IPS-20b (cell line): ENCODE data around the gene CHRM1.
A peak's percentile ranks its signal among the peaks of the same experiment; 100 is the strongest.
"Not testable (repeated sequence)": the region's sequence is repeated elsewhere in the genome, so short reads cannot be mapped to it uniquely, and the experiment has no call there.

Experiments used
- H3K27ac ChIP-seq: one replicate; pipeline ENCODE4 v1.5.1; 2013; ENCODE audit warnings: low read length
- H3K27me3 ChIP-seq: 2 replicates; pipeline ENCODE4 v1.6.1; 2013; ENCODE audit warnings: mild to moderate bottlenecking, low read length, inconsistent platforms; ENCODE audit not compliant: insufficient read depth
- H3K36me3 ChIP-seq: 2 replicates; pipeline ENCODE4 v1.6.1; 2013; ENCODE audit warnings: low read depth, mild to moderate bottlenecking, inconsistent platforms, low read length, moderate library complexity; ENCODE audit not compliant: insufficient read depth
- H3K4me1 ChIP-seq: 2 replicates; pipeline ENCODE4 v1.6.1; 2013; ENCODE audit warnings: mild to moderate bottlenecking, control low read depth, inconsistent platforms, low read length, moderate library complexity; ENCODE audit not compliant: insufficient read depth
- H3K4me3 ChIP-seq: 2 replicates; pipeline ENCODE4 v1.5.1; 2013; ENCODE audit warnings: mild to moderate bottlenecking, low read length, inconsistent platforms
- H3K9ac ChIP-seq: 2 replicates; pipeline ENCODE4 v1.6.1; 2013; ENCODE audit warnings: low read depth, mild to moderate bottlenecking, inconsistent platforms, low read length, moderate library complexity
- H3K9me3 ChIP-seq: 2 replicates; pipeline ENCODE4 v1.6.1; 2013; ENCODE audit warnings: mild to moderate bottlenecking, low read depth, low read length, inconsistent platforms; ENCODE audit not compliant: insufficient read depth

CHRM1 gene

DNA sequence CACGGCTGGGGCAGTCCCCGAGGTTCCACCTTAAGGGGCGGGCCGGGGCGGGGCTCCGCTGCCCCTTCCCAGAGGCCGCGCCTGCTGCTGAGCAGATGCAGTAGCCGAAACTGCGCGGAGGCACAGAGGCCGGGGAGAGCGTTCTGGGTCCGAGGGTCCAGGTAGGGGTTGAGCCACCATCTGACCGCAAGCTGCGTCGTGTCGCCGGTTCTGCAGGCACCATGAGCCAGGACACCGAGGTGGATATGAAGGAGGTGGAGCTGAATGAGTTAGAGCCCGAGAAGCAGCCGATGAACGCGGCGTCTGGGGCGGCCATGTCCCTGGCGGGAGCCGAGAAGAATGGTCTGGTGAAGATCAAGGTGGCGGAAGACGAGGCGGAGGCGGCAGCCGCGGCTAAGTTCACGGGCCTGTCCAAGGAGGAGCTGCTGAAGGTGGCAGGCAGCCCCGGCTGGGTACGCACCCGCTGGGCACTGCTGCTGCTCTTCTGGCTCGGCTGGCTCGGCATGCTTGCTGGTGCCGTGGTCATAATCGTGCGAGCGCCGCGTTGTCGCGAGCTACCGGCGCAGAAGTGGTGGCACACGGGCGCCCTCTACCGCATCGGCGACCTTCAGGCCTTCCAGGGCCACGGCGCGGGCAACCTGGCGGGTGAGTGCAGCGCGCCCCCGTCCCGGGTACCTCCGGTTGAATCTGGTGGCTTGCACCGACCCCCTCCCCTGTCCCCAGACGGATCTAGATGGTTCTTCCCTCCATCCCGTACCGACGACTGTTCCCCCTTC lies 40.2 kb downstream of the CHRM1 start, which contains the start of gene SLC3A2:
Gene SLC3A2 (plus strand): TSS at position 94 of the 776 bp plus-strand sequence. CDS start 128 bp downstream, at position 222.
- peak within 1 kb of the TSS; percentile 92 for H3K27ac ChIP-seq
- peaks cover 83% of the 10 kb centered on the region for H3K36me3 ChIP-seq
- peaks cover 19% of the 10 kb centered on the region for H3K4me1 ChIP-seq

GRCh38 chr11:62880231-62880802 lies 40.8 kb downstream of the CHRM1 start:
- no peaks in the 10 kb centered on the region for H3K9me3 ChIP-seq
- no peak overlapping the region for H3K27ac ChIP-seq
- H3K36me3 ChIP-seq: peaks cover 81% of the 10 kb centered on the region
- peaks cover 19% of the 10 kb centered on the region for H3K4me1 ChIP-seq
- H3K4me3 ChIP-seq: peak overlapping the region; percentile 87
- peak overlapping the region; percentile 99; the same call in 1 of the 2 replicates for H3K9ac ChIP-seq
- H3K27me3 ChIP-seq: no peaks in the 10 kb centered on the region

More for the DNA sequence above, 40.2 kb downstream of the CHRM1 start, which contains the start of gene SLC3A2:
- Histone ChIP-seq H3K27me3 (no peaks in the 10 kb centered on the region), H3K9ac (peak within 1 kb of the TSS; percentile 99), H3K4me3 (peak within 1 kb of the TSS; percentile 87), H3K9me3 (no peaks in the 10 kb centered on the region)

DNA sequence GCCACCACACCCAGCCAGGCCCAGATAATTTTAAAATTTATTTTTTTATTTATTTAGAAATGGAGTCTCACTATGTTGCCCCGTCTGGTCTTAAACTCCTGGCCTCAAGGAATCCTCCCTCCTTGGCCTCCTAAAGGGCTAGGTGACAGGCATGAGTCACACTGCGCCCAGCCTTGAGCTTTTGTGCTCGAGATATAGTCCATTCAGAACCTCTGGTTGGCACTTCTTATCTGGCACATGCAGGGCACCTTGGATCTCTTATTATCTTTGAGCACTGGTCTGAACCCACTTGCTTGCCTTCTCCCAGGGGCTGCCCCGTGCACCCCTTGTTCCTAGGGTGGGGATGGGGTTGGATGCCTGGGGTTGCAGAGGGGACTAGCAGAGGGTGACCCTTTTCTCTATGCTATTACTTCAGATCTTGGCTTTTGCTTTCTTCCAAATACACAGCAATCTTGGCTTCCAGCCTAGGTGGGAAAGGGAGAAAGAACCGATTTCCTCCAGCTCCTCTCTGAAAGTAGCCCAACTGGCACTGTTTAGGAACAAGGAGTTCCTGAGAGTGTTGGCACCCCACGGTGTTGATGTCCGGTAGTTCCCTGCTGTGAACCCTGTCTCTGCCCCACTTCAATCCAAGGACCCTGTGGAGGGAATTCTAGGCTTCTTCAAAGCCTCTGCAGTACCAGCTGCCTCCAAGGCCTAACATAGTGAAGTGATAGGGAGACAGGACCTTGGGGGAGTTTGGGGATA lies 41.8 kb downstream of the CHRM1 start:
- H3K4me3 ChIP-seq: peak overlapping the region; percentile 87
- no peaks in the 10 kb centered on the region for H3K27me3 ChIP-seq
- peaks cover 19% of the 10 kb centered on the region for H3K4me1 ChIP-seq
- no peak overlapping the region for H3K27ac ChIP-seq
- no peaks in the 10 kb centered on the region for H3K9me3 ChIP-seq
- peak overlapping the region; percentile 99; the same call in 1 of the 2 replicates for H3K9ac ChIP-seq
- peaks cover 81% of the 10 kb centered on the region for H3K36me3 ChIP-seq

- Histone ChIP-seq H3K36me3 (peaks cover 80% of the 10 kb centered on the region), H3K9ac (no peak overlapping the region), H3K27me3 (no peaks in the 10 kb centered on the region), H3K9me3 (no peaks in the 10 kb centered on the region), H3K4me1 (peaks cover 12% of the 10 kb centered on the region), H3K27ac (no peak overlapping the region), H3K4me3 (no peak overlapping the region)
Observed at GRCh38 chr11:62876712-62877111, 44.5 kb downstream of the CHRM1 start.

DNA sequence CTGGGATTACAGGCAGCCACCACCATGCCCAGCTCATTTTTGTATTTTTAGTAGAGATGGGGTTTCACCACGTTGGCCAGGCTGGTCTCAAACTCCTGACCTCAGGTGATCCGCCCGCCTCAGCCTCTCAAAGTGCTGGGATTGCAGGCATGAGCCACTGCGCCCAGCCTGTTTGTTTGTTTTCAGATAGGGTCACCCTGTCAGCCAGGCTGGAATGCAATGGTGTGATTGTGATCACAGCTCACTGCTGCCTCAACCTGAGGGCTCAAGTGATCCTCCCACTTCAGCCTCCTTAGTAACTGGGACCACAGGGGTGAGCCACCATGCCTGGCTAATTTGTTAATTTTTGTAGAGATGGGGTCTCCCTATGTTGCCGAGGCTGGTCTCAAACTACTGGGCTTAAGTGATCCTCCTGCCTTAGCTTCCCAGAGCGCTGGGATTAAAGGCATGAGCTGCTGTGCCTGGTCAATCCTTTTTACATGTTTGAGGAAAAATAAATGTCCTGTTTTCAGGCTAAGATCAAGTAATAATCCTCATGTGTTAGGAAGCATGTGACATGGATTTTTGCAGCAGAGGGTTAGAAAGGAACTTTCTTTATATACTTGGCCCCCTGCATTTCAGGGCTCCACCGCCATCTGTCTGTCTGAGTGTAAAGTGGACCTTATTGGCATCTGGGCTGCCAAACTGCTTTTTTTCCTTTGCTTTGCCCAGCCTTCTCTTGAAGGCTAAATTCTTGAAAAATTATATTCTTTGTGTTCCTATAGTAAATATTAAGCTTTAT lies 45.3 kb downstream of the CHRM1 start:
- H3K27me3 ChIP-seq: no peaks in the 10 kb centered on the region
- no peak overlapping the region for H3K27ac ChIP-seq
- no peaks in the 10 kb centered on the region for H3K9me3 ChIP-seq
- H3K36me3 ChIP-seq: peaks cover 87% of the 10 kb centered on the region
- H3K4me3 ChIP-seq: no peak overlapping the region
- H3K4me1 ChIP-seq: peaks cover 12% of the 10 kb centered on the region
- H3K9ac ChIP-seq: no peak overlapping the region

DNA sequence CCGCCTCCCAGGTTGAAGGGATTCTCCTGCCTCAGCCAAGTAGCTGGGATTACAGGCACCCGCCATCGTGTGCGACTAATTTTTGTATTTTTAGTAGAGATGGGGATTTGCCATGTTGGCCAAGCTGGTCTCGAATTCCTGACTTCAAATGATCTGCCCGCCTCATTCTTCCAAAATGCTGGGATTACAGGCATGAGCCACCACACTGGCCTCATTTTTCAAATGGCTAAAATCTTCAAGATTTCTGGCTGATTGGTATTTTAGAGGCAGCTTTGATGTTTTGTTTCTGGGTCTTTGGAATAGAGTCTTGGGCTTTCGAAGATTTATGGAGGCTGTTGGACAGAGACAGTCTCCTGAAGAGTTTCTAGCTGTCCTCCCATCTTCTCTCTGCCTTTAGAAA lies 46.3 kb downstream of the CHRM1 start:
- Histone ChIP-seq H3K36me3 (peaks cover 88% of the 10 kb centered on the region), H3K4me3 (no peak overlapping the region), H3K9ac (no peak overlapping the region), H3K9me3 (no peaks in the 10 kb centered on the region), H3K27me3 (no peaks in the 10 kb centered on the region), H3K27ac (no peak overlapping the region), H3K4me1 (peaks cover 6% of the 10 kb centered on the region)

DNA sequence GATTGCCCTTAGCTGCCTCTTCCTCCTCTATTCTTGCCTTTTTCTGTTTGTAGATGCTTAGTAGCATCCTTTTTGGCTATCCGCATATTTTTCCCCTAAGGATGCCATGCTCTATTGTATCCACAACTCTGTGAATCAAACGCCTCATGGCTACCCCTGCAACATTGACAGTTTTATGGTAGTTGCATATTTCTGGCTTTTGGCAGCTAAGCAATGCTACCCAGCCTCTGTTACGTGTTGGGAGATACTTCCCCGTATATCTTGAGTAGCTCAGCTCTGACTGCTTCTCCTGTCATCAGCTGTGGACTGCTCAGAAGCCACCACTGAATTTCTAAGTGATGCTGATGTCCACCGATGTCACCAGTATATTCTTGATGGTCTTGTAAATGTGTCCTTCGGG lies 55.5 kb downstream of the CHRM1 start:
- Histone ChIP-seq H3K27me3 (no peaks in the 10 kb centered on the region), H3K4me3 (no peak overlapping the region), H3K4me1 (peaks cover 13% of the 10 kb centered on the region; the same call in 1 of the 2 replicates), H3K9ac (no peak overlapping the region), H3K27ac (no peak overlapping the region), H3K9me3 (no peaks in the 10 kb centered on the region), H3K36me3 (peaks cover 59% of the 10 kb centered on the region)

DNA sequence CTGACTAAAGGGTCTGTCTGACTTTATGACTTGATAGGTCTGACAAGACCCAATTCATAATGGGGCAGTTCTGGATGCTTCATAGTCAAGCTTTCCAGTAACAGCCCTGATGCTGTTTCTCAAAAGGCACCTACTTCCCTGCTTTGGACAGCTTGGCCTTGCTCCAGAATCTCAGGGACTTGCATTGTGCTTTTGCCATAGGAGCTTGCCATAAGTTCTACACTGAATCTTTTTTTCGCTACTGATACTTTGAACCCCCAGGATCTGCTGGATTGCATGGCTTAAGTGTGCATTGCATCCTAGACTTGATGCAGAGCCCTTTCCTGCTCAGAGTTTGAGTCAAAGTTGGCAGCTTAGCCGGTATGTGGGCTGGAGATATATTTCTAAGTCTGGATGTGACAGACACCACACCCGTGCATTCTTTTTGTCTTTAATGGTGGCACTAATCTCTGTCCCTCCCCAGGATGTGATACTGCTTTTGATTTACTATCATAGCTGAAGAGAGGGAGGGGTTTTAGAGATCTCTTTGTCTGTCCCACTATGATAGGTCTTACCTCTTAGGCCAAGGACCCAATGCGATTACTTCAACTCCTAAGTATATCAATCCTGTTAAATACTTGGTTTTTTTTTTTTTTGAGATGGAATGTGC lies 57.4 kb downstream of the CHRM1 start:
- Histone ChIP-seq H3K4me3 (no peak overlapping the region), H3K9ac (no peak overlapping the region), H3K27me3 (no peaks in the 10 kb centered on the region), H3K27ac (no peak overlapping the region), H3K4me1 (peaks cover 16% of the 10 kb centered on the region; the same call in 1 of the 2 replicates), H3K9me3 (no peaks in the 10 kb centered on the region), H3K36me3 (peaks cover 66% of the 10 kb centered on the region)

GRCh38 chr11:62861564-62862192 lies 59.5 kb downstream of the CHRM1 start:
- not testable (repeated sequence) for H3K9me3 ChIP-seq, H3K4me3 ChIP-seq, H3K27me3 ChIP-seq, H3K27ac ChIP-seq
- Histone ChIP-seq H3K4me1 (peaks cover 16% of the 10 kb centered on the region; the same call in 1 of the 2 replicates), H3K9ac (peak overlapping the region; percentile 58; the same call in 1 of the 2 replicates), H3K36me3 (peaks cover 56% of the 10 kb centered on the region)

DNA sequence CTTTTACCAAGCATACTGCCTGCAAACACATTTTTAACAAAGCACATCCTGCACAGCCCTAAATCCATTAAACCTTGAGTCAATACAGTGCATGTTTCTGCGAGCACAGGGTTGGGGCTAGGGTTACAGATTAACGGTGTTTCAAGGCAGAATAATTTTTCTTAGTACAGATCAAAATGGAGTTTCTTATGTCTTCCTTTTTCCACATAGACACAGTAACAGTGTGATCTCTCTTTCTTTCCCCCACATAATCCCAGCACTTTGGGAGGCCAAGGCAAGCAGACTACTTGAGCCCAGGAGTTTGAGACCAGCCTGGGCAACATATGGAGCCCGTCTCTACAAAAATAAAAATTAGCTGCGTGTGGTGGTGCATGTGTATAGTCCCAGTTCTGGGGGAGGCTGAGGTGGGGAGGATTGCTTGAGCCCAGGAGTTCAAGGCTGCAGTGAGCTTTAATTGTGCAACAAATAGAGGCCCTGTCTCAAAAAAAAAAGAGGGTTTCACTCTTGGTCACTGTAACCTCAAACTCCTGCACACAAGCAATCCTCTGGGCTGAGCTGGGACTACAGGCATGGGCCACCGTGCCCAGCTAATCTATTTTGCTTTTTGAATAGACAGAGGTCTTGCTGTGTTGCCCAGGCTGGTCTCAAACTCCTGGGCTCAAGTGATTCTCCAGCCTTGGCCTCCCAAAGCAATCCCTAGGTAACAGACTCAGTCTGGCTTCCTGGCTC lies 60.2 kb downstream of the CHRM1 start:
- Histone ChIP-seq H3K9me3 (no peaks in the 10 kb centered on the region), H3K4me1 (peaks cover 16% of the 10 kb centered on the region; the same call in 1 of the 2 replicates), H3K27ac (no peak overlapping the region), H3K9ac (peak overlapping the region; percentile 41; the same call in 1 of the 2 replicates), H3K27me3 (no peaks in the 10 kb centered on the region), H3K36me3 (peaks cover 50% of the 10 kb centered on the region), H3K4me3 (no peak overlapping the region)
